PC-9 (cell line): ENCODE measurements around the gene UTF1. TPM values are rescaled to one million over a fixed set of nuclear protein-coding genes. Genes with fewer than 3 reads are reported as not detected.

ENCODE experiments used
- BruUV-seq: library from RNA; stranded (reverse); fragments of 400-500 nt; replicated peaks from 2 replicates; lab custom pipeline; 2021; lab: Mats Ljungman, UMichigan
- CTCF ChIA-PET: fragments of 300-600 bp; sonication (Branson Sonifier 250); formaldehyde crosslinking; loops from one replicate; lab custom pipeline; 2022; ENCODE audit warnings: antibody characterized with exemption; lab: Charles Lee
- POLR2A ChIA-PET: fragments of 300-600 bp; sonication (Branson Sonifier 250); formaldehyde crosslinking; loops from one replicate; lab custom pipeline; 2022; ENCODE audit warnings: antibody characterized with exemption; ENCODE audit not compliant: unreplicated experiment; lab: Charles Lee
- DNase-seq, 2 experiments: peaks; one replicate each; pipeline versions ENCODE4 v3.0.0 to v3.0.0-alpha.2; 2015 to 2022; ENCODE audit warnings: mixed read lengths in 1 of 2
- H2AFZ ChIP-seq: fragments of 200-600 bp; sonication (generic); 2 replicates; pipeline ENCODE4 v1.8.1; 2017; ENCODE audit warnings: antibody characterized with exemption
- H3F3A ChIP-seq: fragments of 200-600 bp; sonication (generic); 2 replicates; pipeline ENCODE4 v1.8.1; 2017; ENCODE audit warnings: antibody characterized with exemption, mild to moderate bottlenecking, low read depth; ENCODE audit not compliant: insufficient read depth
- H3K27ac ChIP-seq: fragments of 200-600 bp; sonication (generic); 2 replicates; pipeline ENCODE4 v1.6.1; 2016; ENCODE audit warnings: mixed run types
- H3K27me3 ChIP-seq: fragments of 200-600 bp; sonication (generic); 2 replicates; pipeline ENCODE4 v1.6.1; 2016; ENCODE audit warnings: low read depth, mixed run types; ENCODE audit not compliant: insufficient read depth
- H3K36me3 ChIP-seq: fragments of 200-600 bp; sonication (generic); 2 replicates; pipeline ENCODE4 v1.6.1; 2016; ENCODE audit warnings: low read depth, mixed run types
- H3K4me1 ChIP-seq: fragments of 200-600 bp; sonication (generic); replicated peaks from 2 replicates; pipeline ENCODE4 v1.6.1; 2016; ENCODE audit warnings: mixed run types; ENCODE audit not compliant: insufficient read depth
- H3K4me2 ChIP-seq: fragments of 200-600 bp; sonication (generic); 2 replicates; pipeline ENCODE4 v1.6.1; 2017; ENCODE audit warnings: mixed run types
- H3K4me3 ChIP-seq: fragments of 200-600 bp; sonication (generic); 2 replicates; pipeline ENCODE4 v1.6.1; 2016; ENCODE audit warnings: mixed run types
- H3K79me2 ChIP-seq: fragments of 200-600 bp; sonication (generic); 2 replicates; pipeline ENCODE4 v1.6.1; 2017; ENCODE audit warnings: low read depth, mixed run types
- H3K9me2 ChIP-seq: fragments of 200-600 bp; sonication (generic); 2 replicates; pipeline ENCODE4 v1.8.1; 2017; ENCODE audit warnings: mild to moderate bottlenecking; ENCODE audit not compliant: insufficient read depth
- H3K9me3 ChIP-seq: fragments of 200-600 bp; sonication (generic); 2 replicates; pipeline ENCODE4 v1.8.1; 2016; ENCODE audit warnings: low read depth; ENCODE audit not compliant: insufficient read depth
- H4K20me1 ChIP-seq: fragments of 200-600 bp; sonication (generic); 2 replicates; pipeline ENCODE4 v1.8.1; 2017; ENCODE audit not compliant: insufficient read depth
- CTCF ChIP-seq: fragments of 200-600 bp; sonication (generic); conservative IDR thresholded peaks from 2 replicates; pipeline ENCODE4 v1.6.1; 2017; ENCODE audit warnings: mixed run types, antibody characterized with exemption, mild to moderate bottlenecking, moderate library complexity
- EZH2 ChIP-seq: fragments of 200-600 bp; sonication (generic); IDR thresholded peaks from 2 replicates; pipeline ENCODE4 v1.8.0; 2017; ENCODE audit warnings: antibody characterized with exemption, low read depth
- intact Hi-C: fragments of 100-400 bp; cut with micrococcal nuclease; formaldehyde crosslinking; loops from one replicate; pipeline ENCODE4 v1.10.0; 2022; ENCODE audit not compliant: unreplicated experiment
- total RNA-seq: library from RNA; stranded (reverse); gene quantifications from 2 replicates; pipeline ENCODE4 v1.2.3, GENCODE V29; 2021

The UTF1 gene
- total RNA-seq, 1 experiment from 2014 or later: not detected

- intact Hi-C loops: no loop called here
These were observed 38.5 kb downstream of the UTF1 start for GRCh38 chr10:133268532-133268931.

GRCh38 chr10:133269367-133269766, 39.4 kb downstream of the UTF1 start:
- no peaks in the 10 kb centered on the region for H3K27me3 ChIP-seq
- intact Hi-C loops: no loop called here
- H3F3A ChIP-seq: no peaks in the 10 kb centered on the region; the same call in 1 of the 2 replicates
- H3K36me3 ChIP-seq: no peaks in the 10 kb centered on the region
- ChIA-PET CTCF (no interaction called here), POLR2A (no interaction called here)
- H3K4me1 ChIP-seq: peaks cover 11% of the 10 kb centered on the region
- no peaks in the 10 kb centered on the region for H3K9me3 ChIP-seq
- no peaks in the 10 kb centered on the region for H4K20me1 ChIP-seq
- no peak overlapping the region for H2AFZ ChIP-seq
- no peaks in the 10 kb centered on the region for H3K9me2 ChIP-seq
- no TSS peak for BruUV-seq
- no peak overlapping the region for H3K4me3 ChIP-seq
- DNase-seq: no peak
- no peaks in the 10 kb centered on the region for H3K79me2 ChIP-seq
- no peak overlapping the region for H3K4me2 ChIP-seq
- H3K27ac ChIP-seq: no peak overlapping the region
- TF ChIP-seq CTCF: no peak
- TF ChIP-seq EZH2: no peak

More at GRCh38 chr10:133268532-133268931, 38.5 kb downstream of the UTF1 start:
- no peaks in the 10 kb centered on the region for H3K27me3 ChIP-seq
- no peaks in the 10 kb centered on the region; the same call in 1 of the 2 replicates for H3F3A ChIP-seq
- no peaks in the 10 kb centered on the region for H4K20me1 ChIP-seq
- BruUV-seq: no TSS peak
- no peak overlapping the region for H2AFZ ChIP-seq
- H3K79me2 ChIP-seq: no peaks in the 10 kb centered on the region
- H3K9me3 ChIP-seq: no peaks in the 10 kb centered on the region
- H3K4me3 ChIP-seq: no peak overlapping the region
- H3K4me2 ChIP-seq: no peak overlapping the region
- no peaks in the 10 kb centered on the region for H3K9me2 ChIP-seq
- H3K36me3 ChIP-seq: no peaks in the 10 kb centered on the region
- H3K4me1 ChIP-seq: peaks cover 15% of the 10 kb centered on the region
- DNase-seq: no peak
- ChIA-PET POLR2A (no interaction called here), CTCF (interaction anchor here (0.6 kb wide), 1 partner anchor 31 kb away, joined by 5 read pairs; the partner anchor contains the start of gene VENTX)
- no peak overlapping the region for H3K27ac ChIP-seq
- TF ChIP-seq CTCF (no peak), EZH2 (no peak)

- H4K20me1 ChIP-seq: no peaks in the 10 kb centered on the region
- DNase-seq: no peak
- intact Hi-C loops: no loop called here
- no peaks in the 10 kb centered on the region for H3K9me3 ChIP-seq
- no TSS peak for BruUV-seq
- no peak overlapping the region for H2AFZ ChIP-seq
- H3K27me3 ChIP-seq: no peaks in the 10 kb centered on the region
- POLR2A ChIA-PET: no interaction called here
- no peaks in the 10 kb centered on the region for H3K9me2 ChIP-seq
- H3K36me3 ChIP-seq: no peaks in the 10 kb centered on the region
- H3K27ac ChIP-seq: no peak overlapping the region
- CTCF ChIA-PET: no interaction called here
- H3K4me2 ChIP-seq: no peak overlapping the region
- H3K4me3 ChIP-seq: no peak overlapping the region
- H3K79me2 ChIP-seq: no peaks in the 10 kb centered on the region
- TF ChIP-seq EZH2 (no peak), CTCF (no peak)
- H3F3A ChIP-seq: no peaks in the 10 kb centered on the region; the same call in 1 of the 2 replicates
- H3K4me1 ChIP-seq: peaks cover 14% of the 10 kb centered on the region
These were observed 40.2 kb downstream of the UTF1 start for GRCh38 chr10:133270204-133270603.
